Activated naive CD4-positive, alpha-beta T cell treated with anti-CD3 and anti-CD28 coated beads, Interleukin-2, amount 50 U/mL, for 16 hours (primary cell): ENCODE measurements around the gene PIGQ.

Experiments used
- DNase-seq: peaks from one replicate; pipeline ENCODE4 v3.0.0-alpha.2; 2020

PIGQ gene

DNA sequence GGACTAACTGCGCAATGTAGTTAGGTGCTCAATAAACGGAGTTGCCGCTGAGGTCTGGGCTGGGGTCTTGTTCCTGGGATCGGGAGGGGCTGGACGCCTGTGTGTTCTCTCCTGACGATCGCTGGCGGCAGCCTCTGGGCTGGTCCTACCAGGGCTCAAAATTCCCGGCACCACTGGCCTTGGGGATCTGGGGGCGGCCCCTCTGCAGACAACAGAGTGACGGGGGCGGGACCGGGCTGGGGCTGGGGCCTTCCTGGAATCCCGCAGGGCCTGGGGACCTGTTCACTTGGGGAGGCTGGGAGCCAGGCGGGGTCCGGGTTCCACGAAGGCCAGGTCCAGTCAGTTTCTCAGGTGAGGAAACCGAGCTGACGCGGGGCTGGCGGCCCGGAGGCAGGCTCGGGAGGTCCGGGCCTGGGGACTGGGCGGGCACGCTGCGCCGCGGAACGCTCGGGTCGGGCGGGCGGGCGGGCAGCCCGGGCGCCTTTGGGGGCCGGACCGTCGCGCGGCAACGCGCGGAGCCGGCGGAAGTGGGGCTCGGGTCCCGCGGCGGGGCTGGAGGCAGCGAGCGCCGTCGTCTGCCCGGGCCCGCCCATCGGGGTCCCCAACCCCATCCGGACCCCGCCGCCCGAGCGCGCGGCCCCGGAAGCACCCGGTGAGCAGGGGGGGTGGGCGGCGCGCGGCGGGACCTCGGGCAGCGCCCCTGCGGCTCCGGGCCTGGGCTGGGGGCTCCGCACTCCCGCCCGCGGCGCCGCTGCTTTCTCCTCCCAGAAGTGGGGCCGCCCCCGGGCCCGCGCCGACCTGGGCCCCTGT lies at the start of gene PIGQ:
Gene PIGQ (plus strand): TSS at position 524 of the 810 bp plus-strand sequence. CDS start 4,107 bp downstream, outside the sequence.
- DNase-seq = peak; percentile 69

DNA sequence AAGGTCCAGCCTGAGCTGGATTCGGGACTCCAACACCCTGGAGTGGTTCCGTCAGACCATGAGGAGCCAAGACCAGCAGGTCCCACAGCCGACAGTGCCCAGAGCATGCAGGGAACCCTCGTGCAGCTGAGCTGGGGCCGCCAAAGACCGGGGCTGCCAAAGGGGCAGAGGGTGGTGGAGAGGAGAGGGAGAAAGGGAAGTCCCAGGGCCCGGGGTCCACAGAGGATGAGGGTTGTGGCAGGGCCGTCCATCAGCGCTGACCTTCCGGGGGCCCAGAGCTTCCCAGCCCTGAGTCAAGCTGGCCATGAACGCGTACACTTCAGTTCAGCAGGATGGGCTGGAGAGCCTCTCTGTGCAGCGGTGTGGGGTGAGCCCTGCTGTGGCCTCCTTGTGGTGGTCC lies 48.9 kb upstream of the PIGQ start:
- no peak for DNase-seq

DNA sequence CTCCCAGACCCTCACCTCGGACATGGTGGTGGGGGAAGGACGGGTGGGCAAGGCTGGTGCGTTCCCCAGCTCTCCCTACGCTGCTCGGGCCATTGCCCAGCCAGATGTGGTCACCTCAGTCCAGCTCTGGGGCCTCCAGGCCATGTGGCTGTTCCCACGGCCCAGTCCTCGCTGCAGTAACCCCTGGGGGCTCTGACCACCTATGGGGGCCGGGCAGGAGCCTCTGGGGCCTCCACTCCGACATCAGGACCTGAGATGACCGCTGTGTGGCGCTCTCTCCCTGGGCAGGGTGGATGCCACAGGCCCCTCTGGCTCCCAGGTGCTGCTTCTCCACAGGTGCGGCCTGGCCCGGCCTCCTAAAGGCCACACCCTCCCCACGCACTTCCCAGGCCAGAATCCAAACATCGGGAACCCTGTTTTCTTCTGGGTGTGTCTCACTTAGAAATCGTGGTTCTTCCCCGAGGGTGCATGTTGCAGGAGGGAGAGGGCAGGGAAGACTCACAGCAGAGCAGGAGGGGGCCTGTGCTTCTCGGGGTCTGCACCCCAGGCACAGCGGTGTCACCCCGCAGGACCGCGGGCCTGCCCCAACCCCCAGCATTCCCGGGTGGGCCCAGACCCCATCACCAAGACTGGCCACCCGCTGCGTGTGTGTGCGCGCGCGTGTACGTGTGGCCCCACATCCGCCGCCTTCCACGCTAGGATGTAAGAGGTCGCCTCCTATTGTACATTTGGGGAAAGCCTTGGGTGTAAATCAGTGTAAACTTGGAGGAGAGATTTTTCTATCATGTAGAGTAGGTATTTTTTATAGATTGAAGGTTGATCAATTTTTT lies 48.2 kb upstream of the PIGQ start:
- no peak for DNase-seq

DNA sequence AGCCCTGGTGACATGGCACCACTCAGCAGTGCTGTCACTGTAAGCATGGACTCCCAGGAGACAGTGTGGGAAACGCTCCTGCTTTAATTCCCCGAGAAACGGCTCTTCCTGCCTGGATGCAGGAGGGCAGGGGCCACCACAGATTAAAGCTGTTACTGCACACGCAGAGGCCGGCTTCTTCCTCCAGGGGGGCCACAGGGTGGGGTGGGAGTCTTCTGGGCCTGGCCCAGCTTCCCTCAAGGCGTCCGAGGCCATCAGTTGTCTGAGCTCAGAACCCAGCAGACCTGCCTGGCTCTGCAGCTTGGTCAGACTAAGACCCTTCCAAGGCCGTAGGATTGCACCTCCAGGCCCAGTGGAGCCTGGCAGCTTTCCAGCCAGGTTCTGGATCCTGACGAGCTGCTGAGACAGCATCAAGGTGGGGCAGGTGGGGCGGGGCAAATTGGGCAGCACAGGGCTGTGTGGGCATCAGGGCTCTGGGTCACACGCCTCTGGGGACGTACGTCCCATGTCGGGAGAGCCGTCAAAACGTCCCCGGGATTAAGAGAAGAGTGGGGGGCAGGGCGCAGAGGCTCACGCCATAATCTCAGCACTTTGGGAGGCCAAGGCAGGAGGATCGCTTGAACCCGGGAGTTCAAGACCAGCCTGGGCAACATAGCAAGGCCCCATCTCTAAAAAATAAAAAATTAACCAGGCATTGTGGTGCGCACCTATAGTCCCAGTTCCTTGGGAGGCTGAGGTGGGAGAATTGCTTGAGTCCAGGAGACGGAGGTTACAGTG lies 47.3 kb upstream of the PIGQ start:
- no peak for DNase-seq

DNA sequence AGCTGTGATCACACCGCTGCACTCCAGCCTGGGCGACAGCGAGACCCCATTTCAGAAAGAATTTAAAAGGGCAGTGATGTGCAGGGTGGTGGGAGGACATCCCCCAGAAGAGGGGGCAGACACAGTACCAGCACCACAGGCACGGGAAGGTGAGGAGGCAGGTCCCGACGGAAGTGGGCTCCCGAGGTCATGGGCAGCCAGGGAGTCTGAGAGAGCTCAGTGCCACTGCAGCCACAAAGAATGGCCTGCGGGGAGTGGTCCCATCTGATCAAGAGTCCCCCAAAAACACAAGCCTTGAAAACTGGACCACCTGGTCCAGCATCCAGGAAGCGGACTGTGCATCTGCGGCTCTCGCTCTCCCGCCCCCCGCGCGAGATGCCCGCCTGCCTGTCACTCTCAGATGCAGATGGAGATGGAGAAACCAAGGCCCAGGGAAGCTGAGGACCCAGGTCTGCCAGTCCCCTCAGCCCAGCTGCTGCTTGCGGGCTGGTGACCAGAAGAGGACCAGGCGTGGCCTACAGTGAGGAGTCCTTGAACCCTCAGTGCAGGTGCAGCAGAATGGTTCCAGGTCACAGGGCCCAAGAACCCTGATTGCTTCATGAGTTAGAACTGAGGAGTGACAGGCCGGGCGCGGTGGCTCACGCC lies 46.5 kb upstream of the PIGQ start:
- DNase-seq = no peak

DNA sequence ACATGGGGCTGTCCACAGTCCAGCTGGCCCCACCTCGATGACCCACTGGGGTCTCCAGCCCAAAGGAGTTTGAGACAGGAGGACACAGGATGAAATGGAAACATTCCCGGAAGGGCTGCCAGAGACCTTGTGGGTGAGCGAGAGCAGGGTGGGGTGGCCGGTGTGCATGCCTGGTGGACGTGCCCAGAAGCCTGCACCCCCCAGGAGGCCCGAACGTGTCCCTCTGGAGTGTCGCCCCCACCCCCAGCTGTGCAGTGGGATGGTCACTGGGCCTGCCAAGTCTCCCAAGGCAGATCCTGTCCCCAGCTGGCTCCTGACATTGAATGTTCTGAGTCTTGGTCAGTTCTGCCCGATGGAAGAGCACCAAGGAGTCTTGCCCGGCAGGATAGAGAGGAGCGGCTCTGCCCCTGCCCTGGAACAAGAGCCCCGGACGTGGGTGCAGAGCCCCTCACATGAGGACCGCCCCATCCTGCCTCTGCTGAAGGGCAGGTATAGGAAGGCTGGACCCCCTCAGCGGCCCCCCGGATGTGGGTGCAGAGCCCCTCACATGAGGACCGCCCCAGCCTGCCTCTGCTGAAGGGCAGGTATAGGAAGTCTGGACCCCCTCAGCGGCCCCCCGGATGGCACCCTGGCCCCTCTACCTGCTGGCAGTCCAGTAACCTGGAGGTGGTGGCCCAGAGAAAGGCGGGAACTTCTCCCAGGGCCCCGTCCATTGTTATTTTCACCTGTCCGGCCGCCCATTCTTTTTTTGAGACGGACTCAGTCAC lies 45.3 kb upstream of the PIGQ start:
- no peak for DNase-seq

DNA sequence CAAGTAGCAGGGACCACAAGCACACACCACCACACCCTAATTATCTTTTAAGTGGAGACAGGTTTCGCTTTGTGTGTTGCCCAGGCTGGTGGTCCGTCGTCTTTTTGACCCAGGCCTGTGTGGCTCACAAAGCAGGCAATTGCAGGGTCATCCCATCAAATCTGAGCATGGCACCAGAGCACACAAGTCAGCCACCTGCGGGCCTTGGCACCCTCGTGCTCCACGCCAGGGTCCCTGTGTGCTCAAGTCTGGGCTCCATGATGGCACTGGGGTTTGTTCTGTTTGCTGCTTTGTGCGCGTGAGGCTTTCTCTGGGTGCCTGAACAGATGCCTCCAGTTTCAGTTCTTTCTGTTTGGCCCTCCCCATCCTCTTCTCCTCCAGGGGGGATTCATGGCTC lies 44.6 kb upstream of the PIGQ start:
- peak; percentile 35 for DNase-seq

DNA sequence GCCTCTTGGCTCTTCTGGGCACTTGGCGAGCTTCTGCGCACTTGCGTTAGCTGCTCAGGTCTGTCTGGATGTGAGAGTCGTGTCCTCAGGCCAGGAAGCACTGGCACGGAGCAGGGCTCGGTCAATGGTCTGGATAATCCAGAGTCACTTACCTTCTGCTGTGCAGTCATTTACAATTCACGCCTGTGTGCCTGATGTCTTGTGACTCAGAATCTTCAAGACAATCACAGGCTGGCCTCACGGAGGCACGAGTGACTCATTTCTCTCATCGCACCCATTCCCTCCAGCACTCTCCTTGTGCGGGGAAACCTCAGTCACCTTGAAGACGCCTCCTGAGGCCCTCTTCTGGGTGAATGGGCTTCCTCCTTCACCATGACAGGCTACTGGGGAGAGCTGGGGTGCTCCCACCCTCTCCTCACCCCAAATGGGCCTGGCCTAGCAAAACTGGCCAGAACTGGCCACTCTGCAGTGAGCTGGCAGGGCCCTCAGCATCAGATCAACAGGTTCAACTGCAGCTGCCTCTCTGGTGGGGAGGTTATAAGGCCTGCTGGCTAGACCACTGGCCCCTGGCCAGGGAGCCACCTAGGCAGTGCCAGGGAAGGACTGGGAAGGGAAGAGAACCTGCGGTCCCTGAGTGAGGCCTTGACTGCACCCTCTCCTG lies 44.1 kb upstream of the PIGQ start:
- peak; percentile 79 for DNase-seq

DNA sequence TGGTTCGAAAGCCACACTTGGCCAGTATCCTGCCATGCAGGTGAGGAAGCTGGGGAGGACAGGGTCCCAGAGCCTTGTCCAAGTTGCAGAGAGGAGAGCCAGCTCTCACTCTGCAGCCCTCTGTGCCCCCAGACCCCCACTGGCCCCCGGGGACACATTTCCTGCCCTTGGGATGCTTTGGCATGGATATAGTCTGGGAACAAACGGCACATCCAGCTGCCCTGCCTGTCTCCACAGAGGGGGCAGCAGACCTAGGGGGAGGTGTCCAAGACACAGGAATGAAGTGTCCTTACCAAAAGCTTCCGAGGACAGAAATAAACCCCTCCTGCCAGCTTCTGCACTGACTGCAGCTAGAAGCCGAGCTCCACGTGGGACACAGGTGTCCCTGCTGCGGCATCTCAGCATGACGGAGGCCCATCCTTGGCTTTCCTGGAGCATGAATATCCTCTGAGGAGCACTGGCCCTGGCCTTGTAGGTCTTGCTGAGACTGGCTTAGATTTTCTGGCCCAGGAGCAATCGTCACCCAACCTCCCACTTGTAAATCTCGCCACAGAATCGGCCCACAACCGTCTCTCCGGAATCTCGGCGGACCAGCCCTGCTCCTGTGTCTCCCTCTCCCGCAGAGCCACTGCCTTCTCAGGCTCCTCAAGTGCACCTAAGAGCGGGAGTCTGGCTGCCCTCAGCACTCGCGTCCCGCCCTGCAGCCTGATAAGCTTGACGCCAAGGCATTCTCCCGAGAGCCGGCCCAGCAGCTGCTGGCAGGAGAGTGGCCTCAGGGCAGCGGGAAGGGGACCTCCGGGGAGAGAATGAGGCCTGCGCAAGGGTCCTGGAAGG lies 43.4 kb upstream of the PIGQ start:
- peak; percentile 29 for DNase-seq

DNA sequence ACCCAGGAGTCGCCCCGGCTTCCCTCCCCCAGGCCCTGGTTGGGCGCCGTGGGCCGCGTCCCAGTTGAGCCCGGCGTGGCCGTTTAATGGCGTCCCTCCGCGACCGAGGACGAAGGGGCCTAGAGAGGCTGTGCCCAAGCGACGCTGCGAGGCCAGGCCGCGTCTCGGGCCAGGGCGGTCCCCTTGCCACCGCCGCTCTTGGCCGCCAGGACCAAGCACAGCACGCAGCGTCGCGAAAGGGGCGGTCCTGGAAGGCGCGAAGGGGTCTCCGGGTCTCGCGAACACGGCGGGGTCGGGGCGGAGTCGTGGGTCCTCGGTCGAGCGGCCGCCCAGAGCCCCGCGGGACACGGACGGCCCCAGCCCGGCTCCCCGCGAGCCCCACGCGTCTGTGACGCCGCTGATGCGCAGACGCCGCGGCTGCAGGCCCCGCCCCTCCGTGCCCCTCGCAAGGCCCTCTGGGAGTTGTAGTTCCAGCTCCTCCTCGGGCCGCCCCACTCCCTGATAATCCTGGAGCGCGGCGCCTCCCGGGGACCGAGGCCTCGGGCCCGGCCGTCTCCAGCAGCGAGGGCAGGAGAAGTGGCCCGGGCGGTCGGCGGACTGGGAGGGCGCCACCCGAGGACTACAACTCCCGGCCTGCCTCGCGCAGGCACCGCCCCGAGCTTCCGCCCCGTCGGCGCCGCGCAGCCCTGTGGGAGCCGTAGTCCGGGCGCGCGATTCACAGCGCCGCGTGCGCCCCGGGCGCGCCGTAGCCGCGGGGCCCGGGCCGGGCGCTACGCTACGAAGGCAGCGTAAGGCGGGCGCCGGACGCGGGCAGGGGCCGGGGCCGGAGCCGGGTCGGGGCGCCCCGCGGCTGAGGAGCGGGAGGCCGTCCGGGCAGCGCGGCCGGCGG lies 42.5 kb upstream of the PIGQ start, which contains the start of gene CAPN15:
Gene CAPN15 (plus strand): TSS at position 698 of the 889 bp plus-strand sequence. CDS start 19,127 bp downstream, outside the sequence.
- DNase-seq = peak; percentile 84

DNA sequence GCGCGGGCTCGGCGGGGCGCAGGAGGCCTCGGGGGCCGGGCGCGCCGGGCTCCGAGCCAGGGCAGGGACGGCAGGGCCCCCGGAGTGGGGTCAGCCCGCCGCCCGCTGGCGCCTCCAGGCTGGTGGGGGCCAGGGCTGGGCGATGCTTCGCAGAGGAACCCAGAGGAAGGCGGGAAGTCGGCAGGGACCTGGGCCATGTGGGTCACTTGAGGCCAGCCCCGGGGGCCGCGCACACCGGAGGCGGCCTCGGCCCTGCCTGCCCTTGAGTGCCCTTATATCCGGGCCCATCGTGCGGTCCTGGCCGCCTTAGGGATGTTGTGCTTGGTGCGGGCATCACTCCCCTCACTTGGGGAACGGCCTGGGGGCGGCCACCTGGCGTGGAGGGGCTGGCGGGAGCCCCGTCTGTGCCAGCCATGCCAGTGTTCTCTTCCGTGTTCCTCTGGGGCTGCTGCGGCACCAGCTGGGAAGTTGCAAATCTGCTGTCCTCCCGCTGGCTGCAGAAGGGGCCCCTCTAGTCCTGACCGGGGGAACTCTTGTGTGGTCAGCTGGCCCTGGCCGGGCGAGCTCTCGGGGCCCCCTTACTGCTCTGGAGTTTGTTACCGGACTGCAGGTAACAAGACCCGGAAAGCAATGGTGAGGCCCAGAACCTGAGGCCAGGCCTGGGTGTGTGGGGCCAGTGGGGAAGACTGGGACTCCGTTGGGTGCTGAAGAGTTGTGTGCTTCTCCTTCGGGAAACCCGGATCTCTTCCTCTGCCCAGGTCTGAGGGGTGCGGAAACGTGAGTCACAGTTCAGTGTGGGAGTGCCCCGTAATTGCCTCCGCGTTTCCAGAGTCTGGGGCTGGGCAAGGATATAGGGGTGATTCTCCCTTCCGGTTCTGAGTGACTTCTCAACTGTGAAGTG lies 41.4 kb upstream of the PIGQ start:
- peak; percentile 28 for DNase-seq

DNA sequence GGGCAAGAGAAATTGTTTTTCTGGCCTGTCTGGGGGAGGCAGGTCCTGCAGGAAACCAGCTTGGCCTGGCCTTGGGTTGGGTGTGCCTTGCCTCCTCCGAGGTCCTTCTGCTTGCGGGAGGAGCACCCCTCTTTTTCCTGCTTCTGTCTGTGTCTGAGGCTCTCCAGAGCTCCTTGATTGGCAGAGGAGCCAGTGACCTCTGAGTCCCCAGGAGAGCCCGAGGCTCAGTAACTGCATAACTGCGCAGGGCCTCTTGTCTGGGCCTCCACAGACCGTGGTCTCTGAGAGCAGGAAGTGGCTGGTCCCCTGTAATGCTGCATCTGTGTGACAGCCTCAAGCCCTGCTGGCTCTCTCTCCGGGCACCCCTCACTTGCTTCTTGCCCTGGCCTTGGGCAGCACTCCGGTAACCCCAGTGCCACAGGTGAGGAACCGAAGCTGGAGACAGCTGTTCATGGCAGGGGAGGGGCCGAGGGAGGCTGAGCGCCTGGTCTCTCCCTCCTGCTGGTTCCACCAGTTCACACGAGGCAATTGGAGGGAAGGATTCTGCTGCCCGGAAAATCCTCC lies 40.7 kb upstream of the PIGQ start:
- DNase-seq = no peak

DNA sequence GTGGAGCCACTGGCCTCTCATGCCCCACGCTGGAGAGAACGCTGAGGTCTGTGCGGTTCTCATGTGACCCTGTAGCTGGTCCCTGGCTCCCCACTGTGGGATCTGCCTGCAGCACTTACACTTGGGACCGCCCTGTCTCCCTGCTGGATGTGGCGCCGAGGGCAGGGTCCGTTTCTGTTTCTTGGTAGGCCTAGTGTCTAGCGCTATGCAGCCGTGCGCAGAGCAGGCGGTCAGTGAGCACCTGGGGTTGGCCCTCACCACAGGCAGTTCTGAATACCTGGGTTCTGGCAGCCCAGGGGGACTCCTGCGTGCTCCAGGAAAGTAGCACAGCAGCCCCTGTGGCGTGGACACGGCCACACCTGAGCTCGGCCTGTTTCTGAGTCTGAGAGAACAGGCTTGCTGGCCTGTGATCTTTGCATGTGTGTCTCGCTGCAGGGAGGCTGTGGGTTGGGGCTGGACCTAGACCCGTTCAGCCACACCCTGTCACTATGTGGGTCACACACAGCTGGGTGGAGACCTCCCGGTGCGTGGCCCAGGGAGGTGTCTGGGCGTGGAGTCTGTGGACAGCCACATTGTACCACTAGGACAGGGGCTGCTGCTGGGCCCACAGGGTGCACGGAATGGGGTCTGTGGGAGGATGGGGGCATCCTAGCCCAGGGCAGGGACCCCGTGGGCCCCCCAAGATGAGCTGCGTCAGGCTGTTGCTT lies 39.5 kb upstream of the PIGQ start:
- DNase-seq = no peak

DNA sequence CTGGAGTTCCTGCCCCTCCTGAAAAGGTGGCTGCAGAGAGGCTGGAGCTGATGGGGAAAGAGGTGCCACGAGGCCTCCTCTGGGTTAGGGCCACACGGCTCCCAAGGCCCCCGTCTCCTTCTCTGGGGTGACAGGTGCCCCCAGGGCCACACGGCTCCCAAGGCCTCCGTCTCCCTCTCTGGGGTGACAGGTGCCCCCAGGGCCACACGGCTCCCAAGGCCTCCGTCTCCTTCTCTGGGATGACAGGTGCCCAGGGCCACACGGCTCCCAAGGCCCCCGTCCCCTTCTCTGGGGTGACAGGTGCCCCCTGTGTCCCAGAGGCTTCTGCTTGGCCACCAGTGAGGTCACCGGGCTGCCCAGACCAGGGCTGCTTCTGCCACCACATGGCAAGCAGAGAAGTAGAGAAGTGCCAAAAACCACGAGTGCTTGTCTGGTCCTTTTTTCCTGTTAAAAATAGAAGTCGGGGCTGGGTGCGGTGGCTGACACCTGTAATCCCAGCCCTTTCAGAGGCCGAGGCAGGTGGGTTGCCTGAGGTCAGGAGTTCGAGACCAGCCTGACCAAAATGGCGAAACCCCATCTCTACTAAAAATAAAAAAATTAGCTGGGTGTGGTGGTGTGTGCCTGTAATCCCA lies 38.2 kb upstream of the PIGQ start:
- no peak for DNase-seq

DNA sequence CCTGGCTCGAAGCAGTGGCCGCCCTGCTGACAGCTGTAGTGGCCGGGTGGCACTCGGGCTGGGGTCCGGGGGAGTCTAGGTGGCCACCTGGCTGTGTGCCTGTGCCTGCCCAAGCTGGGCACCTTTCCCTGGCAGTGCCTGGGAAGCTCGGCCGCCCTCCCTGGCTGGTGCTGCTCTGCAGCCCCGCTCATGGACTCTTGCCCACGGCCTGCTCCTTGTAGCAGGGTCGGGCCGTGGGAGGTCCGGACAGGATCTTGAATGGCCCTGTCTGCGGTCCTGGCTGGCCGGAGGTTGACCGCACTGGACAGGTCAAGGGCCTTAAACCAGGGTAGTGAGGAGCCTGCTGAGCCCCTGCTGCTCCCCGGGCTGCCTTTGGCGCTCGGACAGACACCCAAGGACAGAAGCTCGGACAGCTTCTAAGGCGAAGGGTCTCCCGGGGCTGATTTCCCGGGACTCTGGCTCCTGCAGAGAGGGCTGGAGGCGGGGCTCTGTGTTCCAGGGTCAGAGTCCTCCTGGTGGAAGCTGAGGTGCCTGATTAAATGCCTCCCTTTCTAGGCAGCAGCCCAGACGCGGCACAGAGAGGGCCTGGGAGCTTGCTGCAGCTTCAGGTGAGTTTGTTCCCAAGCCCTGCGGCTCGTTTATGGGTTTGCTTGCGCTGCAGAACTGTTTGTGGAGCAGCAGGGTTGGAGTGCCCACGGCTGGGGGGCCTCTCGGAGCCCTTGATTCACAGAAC lies 36.2 kb upstream of the PIGQ start:
- no peak for DNase-seq

DNA sequence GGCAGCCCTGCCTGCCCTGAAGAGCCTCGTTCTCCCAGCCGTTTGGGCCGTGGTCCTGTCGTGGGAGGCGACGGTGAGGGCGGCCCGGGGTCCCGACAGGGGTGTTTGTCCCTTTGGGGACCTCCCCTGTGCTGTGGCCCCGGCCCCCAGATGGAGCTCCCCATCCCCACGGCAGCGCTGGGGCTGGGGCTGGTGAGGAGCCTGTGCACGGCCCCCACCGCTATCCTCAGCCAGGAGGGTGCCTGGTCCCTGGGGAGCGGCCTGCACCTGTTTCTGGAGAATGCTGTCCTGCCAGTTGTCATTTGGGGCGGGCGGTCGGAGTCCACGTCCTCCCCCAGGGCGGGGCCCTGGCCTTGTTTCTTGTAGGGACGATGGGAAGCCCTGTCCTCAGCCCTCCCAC lies 35.6 kb upstream of the PIGQ start:
- no peak for DNase-seq
